ENCODE measurements around the gene ZPBP2.
A peak's percentile ranks its signal among the peaks of the same experiment; 100 is the strongest.
"Not testable (repeated sequence)": the region's sequence is repeated elsewhere in the genome, so short reads cannot be mapped to it uniquely, and the experiment has no call there.

Gene ZPBP2

DNA sequence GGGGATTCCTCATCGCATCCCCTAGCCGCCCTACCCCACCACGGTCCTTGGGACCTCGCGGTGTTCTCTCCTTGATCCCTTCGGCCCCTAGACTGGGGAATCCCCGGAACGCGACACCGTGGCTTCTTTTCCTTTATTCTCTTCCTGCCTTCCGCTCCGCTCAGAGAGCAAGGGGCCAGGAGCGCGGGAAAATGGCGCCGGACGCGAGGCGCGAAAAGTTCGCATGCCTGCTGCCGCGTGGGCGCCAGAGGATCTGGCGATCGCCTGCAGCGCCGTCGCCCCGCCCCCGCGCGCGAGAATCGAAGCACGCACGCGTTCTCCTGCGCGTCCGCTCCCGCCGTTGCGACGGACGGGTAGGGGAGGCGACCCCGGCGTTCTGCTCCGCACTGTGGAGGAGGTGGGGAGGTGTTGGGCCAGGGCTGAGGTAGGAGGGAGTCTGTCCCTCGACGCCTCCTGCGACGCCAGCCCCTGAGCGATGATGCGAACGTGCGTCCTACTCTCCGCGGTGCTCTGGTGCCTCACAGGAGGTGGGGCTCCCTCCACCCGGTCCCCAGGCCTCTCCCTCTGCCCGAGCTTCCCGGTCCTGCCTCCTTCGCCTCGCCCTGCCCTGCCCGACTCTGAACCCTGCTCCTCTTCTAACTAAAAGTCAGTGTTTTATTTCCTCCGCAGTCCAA is at the start of gene ZPBP2:
Gene ZPBP2, plus strand, starts transcription at position 323 of the 674 bp plus-strand sequence. Its CDS starts 153 bp downstream, at position 476.
- DNase-seq = peak; percentile 10 to 44 (median 40)

DNA sequence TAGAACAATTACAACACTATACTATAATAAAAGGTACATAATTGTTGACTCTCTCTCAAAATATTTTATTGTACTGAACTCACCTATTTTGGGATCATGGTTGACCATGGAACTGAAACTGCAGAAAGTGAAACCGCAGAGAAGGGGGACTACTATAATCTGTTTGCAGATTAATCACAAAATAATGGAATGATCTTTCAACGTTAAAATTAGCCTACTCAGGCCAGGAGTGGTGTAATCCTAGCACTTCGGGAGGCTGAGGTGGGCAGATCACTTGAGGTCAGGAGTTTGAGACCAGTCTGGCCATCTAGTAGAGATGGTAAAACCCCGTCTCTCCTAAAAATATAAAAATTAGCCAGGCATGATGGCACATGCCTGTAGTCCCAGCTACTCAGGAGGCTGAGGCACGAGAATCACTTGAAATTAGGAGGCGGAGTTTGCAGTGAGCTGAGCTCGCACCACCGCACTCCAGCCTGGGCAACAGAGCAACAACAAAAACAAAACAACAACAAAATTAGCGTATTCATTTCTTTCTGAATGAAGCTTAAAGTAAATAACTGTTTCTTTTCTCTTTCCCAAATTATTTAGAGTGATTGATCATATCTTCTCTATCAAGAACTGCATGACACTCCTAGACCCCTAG is 49.5 kb upstream of the ZPBP2 start:
- no peak for DNase-seq

- DNase-seq = no peak
Observed at GRCh38 chr17:39820541-39820940, 47.5 kb upstream of the ZPBP2 start.

DNA sequence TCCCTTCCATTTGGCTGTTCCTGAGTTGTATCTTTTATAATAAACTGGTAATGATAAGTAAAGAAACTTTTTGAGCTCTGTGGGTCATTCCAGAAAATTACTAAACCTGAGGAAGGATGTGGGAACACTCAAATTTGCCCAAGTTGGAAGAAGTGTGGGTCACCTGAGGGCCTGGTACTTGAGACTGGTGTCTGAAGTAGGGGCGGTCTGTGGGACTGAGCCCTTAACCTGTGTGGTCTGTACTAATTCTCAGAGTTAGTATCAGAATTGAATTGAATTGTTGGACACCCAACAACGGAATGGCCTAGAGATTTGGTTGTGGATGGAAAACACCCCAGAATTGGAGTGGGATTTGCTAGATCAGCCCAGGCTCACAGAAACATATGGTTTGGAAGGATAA is 47.0 kb upstream of the ZPBP2 start:
- DNase-seq = no peak

GRCh38 chr17:39822051-39822451 is 46.0 kb upstream of the ZPBP2 start:
- no peak for DNase-seq

- no peak for DNase-seq
Observed at GRCh38 chr17:39823407-39824054, 44.5 kb upstream of the ZPBP2 start.

GRCh38 chr17:39826334-39826733 is 41.7 kb upstream of the ZPBP2 start:
- no peak for DNase-seq

GRCh38 chr17:39828443-39828842 is 39.6 kb upstream of the ZPBP2 start:
- no peak for DNase-seq

GRCh38 chr17:39831588-39831987 is 36.4 kb upstream of the ZPBP2 start:
- no peak for DNase-seq

- DNase-seq = no peak
Observed at GRCh38 chr17:39834017-39834416, 34.0 kb upstream of the ZPBP2 start.

DNA sequence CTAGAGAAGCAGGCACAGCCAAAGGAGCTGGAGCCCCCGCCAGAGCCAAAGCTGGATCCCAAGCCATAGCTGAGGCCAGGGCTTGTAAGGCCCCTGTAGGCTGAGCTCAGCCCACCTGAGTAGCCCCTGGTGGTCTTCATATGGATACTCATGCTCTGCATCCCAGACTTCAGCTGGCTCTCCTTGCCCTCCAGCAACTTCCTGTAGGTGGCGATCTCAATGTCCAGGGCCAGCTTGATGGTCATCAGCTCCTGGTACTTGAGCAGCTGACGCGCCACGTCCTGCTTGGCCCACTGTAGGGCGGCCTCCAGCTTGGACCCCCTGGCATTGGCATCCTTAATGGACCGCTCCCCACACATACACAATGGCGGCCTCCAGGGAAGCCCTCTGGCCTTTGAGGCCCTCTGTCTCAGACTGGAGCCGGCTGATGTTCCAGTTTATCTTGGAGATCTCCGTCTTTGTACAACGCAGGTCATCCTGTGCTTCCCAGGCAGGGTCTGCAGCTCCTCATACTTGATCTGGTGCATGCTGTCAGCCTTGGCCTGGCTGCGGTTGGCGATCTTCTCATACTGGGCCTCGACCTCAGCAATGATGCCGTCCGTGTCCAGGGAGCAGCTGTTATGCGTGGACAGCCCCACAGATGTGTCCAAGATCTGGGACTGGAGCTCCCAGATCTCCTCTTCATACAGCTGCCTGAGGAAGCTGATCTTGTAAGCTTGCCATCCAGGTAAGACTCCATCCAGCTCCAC is 32.8 kb upstream of the ZPBP2 start:
- DNase-seq = no peak

GRCh38 chr17:39836117-39836516 is 31.9 kb upstream of the ZPBP2 start:
- DNase-seq = no peak

DNA sequence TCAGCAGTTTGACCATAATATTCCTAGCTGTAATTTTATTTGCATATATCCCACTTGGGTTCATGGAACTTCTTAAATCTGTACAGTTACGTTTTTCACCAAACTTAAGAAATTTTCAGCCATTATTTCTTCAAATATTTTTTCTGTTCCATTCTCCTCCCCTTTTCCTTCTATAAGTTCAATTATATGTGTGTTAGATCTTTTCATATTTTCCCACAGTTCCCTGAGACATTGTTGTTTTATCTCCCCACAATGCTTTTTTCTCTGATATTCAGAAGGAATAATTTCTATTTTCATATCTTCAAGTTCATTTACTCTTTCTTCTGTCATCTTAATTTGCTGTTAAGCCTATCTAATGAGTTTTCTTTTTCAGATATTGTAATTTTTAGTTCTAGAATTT is 29.9 kb upstream of the ZPBP2 start:
- DNase-seq = no peak

GRCh38 chr17:39838784-39839183 is 29.2 kb upstream of the ZPBP2 start:
- no peak for DNase-seq

GRCh38 chr17:39841134-39841683 is 26.8 kb upstream of the ZPBP2 start:
- DNase-seq = no peak

- no peak for DNase-seq
Observed at GRCh38 chr17:39845052-39845846, 22.8 kb upstream of the ZPBP2 start.

- DNase-seq = no peak
Observed at GRCh38 chr17:39846205-39846604, 21.8 kb upstream of the ZPBP2 start.

DNA sequence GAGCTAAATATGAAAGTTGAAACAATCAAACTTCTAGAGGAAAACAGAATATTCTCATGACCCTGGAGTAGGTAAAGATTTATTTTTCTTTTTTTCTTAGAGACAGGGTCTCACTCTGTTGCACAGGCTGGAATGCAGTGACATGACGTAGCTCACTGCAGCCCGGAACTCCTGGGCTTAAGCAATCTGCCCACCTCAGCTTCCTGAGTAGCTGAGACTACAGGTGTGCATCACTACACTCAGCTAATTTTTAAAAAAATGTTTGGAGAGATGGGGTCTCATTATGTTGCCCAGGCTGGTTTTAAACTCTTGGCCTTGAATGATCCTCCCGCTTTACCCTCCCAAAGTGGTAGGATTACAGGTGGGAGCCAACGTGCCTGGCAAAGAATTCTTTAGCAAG is 19.4 kb upstream of the ZPBP2 start:
- no peak for DNase-seq

- not testable (repeated sequence) for DNase-seq
Observed at GRCh38 chr17:39850186-39850585, 17.8 kb upstream of the ZPBP2 start.

DNA sequence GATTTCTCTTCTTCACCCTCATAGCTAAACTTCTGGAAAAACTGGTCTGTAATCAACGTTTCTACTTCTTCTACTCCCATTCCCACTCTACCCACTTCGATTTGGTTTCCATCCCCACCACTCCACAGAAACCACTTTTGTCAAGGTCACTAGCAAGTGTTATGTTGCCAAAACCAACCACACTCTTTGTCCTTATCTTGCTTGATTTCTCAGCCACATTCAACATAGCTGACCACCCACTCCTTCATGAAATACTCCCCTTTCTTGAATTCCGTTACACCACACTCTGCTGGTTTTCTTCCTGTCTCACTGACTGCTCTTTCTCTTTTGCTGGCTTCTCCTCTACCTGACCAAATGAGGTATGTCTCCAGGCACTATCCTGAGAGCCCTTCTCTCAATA is 15.8 kb upstream of the ZPBP2 start:
- no peak for DNase-seq

- no peak for DNase-seq
Observed at GRCh38 chr17:39854909-39855308, 13.1 kb upstream of the ZPBP2 start.

GRCh38 chr17:39855911-39856649 is 11.9 kb upstream of the ZPBP2 start:
- DNase-seq = not testable (repeated sequence)

Data from activated CD4-positive, CD25-positive, alpha-beta regulatory T cell (primary cell).